Globus pallidus (tissue), 1 donor: ENCODE results near the gene KRTAP12-1.
"Not testable (repeated sequence)": the region's sequence is repeated elsewhere in the genome, so short reads cannot be mapped to it uniquely, and the experiment has no call there.

Experiments used
- DNase-seq: peaks from one replicate; pipeline ENCODE4 v3.0.0-alpha.2; 2015; ENCODE audit warnings: low spot score

KRTAP12-1 gene

GRCh38 chr21:44644878-44645277 lies 37.1 kb downstream of the KRTAP12-1 start:
- no peak for DNase-seq

- DNase-seq, result no peak
Observed at GRCh38 chr21:44643741-44644310, 38.1 kb downstream of the KRTAP12-1 start.

GRCh38 chr21:44640761-44641160 lies 41.2 kb downstream of the KRTAP12-1 start:
- DNase-seq, result no peak

- no peak for DNase-seq
Observed at GRCh38 chr21:44639331-44639655, 42.7 kb downstream of the KRTAP12-1 start.

- DNase-seq, result not testable (repeated sequence)
Observed at GRCh38 chr21:44638506-44639330, 43.2 kb downstream of the KRTAP12-1 start.

GRCh38 chr21:44637851-44638348 lies 44.1 kb downstream of the KRTAP12-1 start:
- DNase-seq, result not testable (repeated sequence)

- no peak for DNase-seq
Observed at GRCh38 chr21:44637018-44637850, 44.7 kb downstream of the KRTAP12-1 start, which contains the start of gene KRTAP10-10. TSS of gene KRTAP10-10 (plus strand) at chr21:44637356. CDS start at chr21:44637418, 62 bp downstream.

DNA sequence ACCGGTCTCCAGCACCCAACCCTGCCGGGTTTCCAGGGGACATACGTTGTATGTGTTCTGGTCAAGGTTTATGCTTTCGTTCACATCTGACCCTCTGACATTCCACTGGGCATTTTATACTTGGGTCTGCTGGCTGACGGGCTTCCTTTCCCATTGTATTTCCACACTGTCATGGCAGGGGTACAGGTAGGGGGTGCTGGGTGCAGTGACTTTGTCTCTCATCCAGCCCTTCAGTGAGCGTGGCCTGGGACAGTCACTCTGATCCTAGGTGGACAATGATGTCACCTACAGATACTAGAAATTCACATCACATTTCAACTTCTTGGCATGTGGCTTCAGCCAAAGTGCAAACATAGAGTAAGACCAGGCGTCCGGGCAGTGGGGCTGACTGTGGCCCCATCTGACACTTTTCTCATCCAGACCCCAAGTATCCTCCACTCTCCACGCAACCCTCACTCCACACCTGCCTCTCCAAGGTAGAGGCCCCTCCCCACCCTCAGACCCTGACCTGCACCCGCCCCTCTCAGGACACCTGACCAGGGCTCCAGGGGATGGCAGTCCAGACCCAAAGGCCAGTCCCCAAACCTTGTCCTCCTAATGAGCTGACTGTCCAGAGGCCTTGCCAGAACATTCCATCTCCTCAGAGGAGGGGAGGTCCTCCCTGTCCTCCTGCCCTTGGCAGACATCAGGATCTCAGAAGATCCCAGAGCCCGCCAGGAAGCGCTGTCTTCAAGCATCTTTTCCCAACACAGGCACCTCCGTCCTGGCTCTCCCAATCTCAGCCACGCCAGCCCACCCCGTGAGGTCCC lies 45.5 kb downstream of the KRTAP12-1 start:
- DNase-seq, result no peak

DNA sequence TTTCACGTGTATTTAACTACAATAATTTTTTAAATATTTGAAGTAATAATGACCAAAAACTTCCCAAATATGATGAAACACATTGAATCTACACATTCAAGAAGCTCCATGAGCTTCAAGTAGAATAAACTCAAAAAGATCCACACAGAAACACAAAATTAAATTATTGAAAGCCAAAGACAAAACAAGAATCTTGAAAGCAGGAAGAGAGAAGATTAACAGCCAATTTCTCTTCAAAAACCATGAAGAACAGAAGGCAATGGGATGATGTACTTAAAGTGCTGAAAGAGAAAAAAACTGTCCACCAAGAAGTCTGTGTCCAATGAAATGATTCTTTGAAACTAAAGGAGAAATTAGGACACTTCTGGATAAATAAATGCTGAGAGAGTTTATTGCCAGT lies 49.9 kb downstream of the KRTAP12-1 start:
- no peak for DNase-seq
